Stimulated activated CD4-positive, alpha-beta T cell treated with anti-CD3 and anti-CD28 coated beads, Interleukin-4, amount 100 ng/mL, for 4 hours (primary cell): ENCODE data around the gene IL20.
A peak's percentile ranks its signal among the peaks of the same experiment; 100 is the strongest.

Experiments
- DNase-seq, 2 experiments: peaks; one replicate each; pipeline ENCODE4 v3.0.0-alpha.2; 2020

The IL20 gene

GRCh38 chr1:206904423-206905142 lies 39.2 kb downstream of the IL20 start:
- no peak for DNase-seq

GRCh38 chr1:206905295-206906164 lies 40.1 kb downstream of the IL20 start:
- peak in 1 of 2 experiments; percentile 68 for DNase-seq

GRCh38 chr1:206907304-206907991 lies 42.0 kb downstream of the IL20 start:
- DNase-seq = no peak

GRCh38 chr1:206908038-206908437 lies 42.6 kb downstream of the IL20 start:
- DNase-seq = no peak

- peak; percentile 52 to 58 for DNase-seq
Observed at GRCh38 chr1:206909161-206909882, 43.9 kb downstream of the IL20 start.

GRCh38 chr1:206909883-206910318 lies 44.5 kb downstream of the IL20 start:
- no peak for DNase-seq

- peak in 1 of 2 experiments; percentile 38 for DNase-seq
Observed at GRCh38 chr1:206911064-206911663, 45.7 kb downstream of the IL20 start.

GRCh38 chr1:206912445-206913095 lies 47.1 kb downstream of the IL20 start:
- DNase-seq = peak in 1 of 2 experiments; percentile 60

- DNase-seq = no peak
Observed at GRCh38 chr1:206913766-206914537, 48.5 kb downstream of the IL20 start.

- no peak for DNase-seq
Observed at GRCh38 chr1:206915030-206915735, 49.8 kb downstream of the IL20 start.

GRCh38 chr1:206916000-206916709 lies 50.7 kb downstream of the IL20 start:
- no peak for DNase-seq

- DNase-seq = no peak
Observed at GRCh38 chr1:206918076-206918475, 52.7 kb downstream of the IL20 start.
